Lower leg skin (tissue), 4 donors: ENCODE data around the gene LECT2. TPM values are rescaled to one million over a fixed set of nuclear protein-coding genes. Genes with fewer than 3 reads are reported as not detected.

Source experiments
- DNase-seq, 2 donors: peaks; one replicate each; pipeline ENCODE4 v3.0.0-alpha.2; 2019; ENCODE audit warnings: low spot score in 2 of 2
- H3K4me3 ChIP-seq: fragments of 200-600 bp; sonication (generic); 2 replicates; pipeline ENCODE4 v1.5.1; 2017; ENCODE audit warnings: mild to moderate bottlenecking, low read depth; ENCODE audit not compliant: poor library complexity, severe bottlenecking
- POLR2A ChIP-seq, 2 donors: fragments of 450-650 bp; IDR thresholded peaks; one replicate each; pipeline ENCODE4 v1.6.1; 2016 to 2017; ENCODE audit warnings: antibody characterized with exemption in 2 of 2, mild to moderate bottlenecking in 1 of 2, moderate library complexity in 1 of 2
- WGBS, 2 donors: methylation state at CpG; one replicate each; pipeline ENCODE4 v1.1.5; 2018; 5-methylcytosine and 5-hydroxymethylcytosine counted together
- intact Hi-C: fragments of 100-400 bp; cut with DNase I; formaldehyde crosslinking; loops from one replicate; pipeline ENCODE4 v1.15.0; 2023; ENCODE audit warnings: low total_unique reads
- total RNA-seq, 4 donors: library from RNA; depleted of rRNA; stranded (reverse); fragments of >200 nt; gene quantifications; one replicate each; pipeline ENCODE4 v1.1.0, GENCODE V29; 2016
- TF ChIP-seq, protein P1 (sequence below), 3 donors: fragments of 450-650 bp; IDR thresholded peaks; one replicate each; pipeline ENCODE4 v1.5.1; 2016; ENCODE audit warnings: antibody characterized with exemption in 3 of 3, mild to moderate bottlenecking in 3 of 3, moderate library complexity in 2 of 3

LECT2 gene
- total RNA-seq, 4 donors from 2014 or later = not detected

DNA sequence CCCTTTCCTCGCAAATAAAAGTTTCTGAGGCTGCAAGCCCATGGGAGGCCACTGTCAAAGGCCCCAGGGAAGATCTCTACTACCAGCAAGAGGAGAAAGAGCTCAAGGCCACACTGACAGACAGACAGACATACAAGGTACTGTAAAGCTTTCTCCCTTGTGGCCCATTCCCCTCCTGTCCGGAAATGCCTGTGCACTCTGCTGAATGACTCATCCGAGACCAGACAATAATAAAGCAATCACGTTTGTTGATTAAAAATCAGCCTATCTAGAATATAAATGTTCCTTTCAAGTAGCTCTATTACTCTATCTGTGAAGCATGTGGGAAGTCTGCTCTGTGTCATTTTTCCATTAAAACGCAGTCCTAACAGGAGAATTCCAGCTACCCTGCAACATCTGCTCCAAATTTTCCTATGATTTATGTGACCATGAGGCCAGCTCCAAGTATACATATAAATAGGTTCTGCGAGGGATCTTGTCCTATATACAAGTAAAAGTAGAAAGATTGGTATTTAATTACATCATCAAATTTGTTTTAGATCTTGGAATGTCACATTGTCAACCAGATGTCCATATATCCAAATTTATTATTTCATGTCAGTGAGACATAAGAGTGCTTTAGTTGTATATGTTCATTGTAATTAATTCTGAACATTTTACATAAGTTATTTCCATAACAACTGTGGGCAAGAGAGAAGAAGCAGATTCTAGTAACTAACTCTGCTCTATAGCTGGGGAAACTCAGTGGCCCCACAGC lies 39.3 kb upstream of the LECT2 start:
- 47 to 50% methylated on average over 6 of the region's 6 CpGs for WGBS, 2 donors
- DNase-seq = no peak
- no peak for TF ChIP-seq POLR2A (IDR thresholded peaks at IDR 0.05)
- TF ChIP-seq, protein P1, sequence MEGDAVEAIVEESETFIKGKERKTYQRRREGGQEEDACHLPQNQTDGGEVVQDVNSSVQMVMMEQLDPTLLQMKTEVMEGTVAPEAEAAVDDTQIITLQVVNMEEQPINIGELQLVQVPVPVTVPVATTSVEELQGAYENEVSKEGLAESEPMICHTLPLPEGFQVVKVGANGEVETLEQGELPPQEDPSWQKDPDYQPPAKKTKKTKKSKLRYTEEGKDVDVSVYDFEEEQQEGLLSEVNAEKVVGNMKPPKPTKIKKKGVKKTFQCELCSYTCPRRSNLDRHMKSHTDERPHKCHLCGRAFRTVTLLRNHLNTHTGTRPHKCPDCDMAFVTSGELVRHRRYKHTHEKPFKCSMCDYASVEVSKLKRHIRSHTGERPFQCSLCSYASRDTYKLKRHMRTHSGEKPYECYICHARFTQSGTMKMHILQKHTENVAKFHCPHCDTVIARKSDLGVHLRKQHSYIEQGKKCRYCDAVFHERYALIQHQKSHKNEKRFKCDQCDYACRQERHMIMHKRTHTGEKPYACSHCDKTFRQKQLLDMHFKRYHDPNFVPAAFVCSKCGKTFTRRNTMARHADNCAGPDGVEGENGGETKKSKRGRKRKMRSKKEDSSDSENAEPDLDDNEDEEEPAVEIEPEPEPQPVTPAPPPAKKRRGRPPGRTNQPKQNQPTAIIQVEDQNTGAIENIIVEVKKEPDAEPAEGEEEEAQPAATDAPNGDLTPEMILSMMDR (IDR thresholded peaks at IDR 0.05) = no peak

DNA sequence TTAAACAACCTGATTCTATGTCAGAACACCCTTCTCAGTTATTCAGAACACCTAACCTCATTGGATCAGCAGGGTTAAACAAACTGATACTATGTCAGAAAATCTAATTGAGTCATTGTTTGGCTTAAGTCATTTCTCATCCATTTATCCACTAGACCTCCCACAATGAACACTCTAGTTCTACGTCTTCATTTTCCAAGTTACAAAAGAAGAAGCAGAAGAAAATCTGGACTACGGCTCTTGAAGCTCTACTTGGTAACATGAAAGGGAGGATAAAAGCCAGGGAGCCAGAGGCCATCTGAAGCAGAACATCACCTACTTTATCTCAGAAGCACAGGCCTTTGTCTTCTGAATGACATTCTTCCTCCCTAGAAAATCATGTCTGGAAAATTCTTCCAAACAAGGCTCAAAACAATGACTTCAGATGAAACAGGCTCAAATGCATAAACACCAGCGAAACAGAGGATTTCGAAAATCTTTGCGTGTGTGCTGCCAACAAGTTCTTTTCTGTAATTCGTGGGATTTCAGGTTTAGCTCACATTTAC lies 38.6 kb upstream of the LECT2 start:
- DNase-seq = no peak

More for the DNA sequence above, 39.3 kb upstream of the LECT2 start:
- no peak overlapping the region for H3K4me3 ChIP-seq
- intact Hi-C loops = no loop called here

DNA sequence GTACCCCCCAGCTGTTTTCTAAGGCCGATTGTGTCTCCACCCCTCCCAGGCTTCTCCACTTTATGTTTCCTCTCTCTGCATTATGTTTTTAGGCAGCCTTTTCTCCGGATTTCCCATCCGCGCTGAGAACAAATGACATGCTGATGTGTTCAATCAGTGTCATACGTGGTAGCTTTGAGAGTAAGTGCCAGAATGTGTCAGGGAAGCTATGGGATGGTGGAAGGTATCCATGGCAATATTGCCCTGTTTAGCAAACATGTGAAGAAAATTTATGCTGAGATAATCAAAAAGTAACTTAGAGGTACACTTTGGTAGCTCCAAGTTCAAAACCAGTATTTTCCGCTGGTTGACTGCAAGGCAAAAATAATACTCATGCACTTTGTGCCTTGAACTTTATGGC lies 36.6 kb upstream of the LECT2 start:
- intact Hi-C loops = no loop called here
- DNase-seq = no peak
- 59 to 62% methylated on average over 6 of the region's 6 CpGs for WGBS, 2 donors
- no peak overlapping the region for H3K4me3 ChIP-seq
- TF ChIP-seq, protein P1 (IDR thresholded peaks at IDR 0.05) = no peak
- no peak for TF ChIP-seq POLR2A (IDR thresholded peaks at IDR 0.05)

More for the DNA sequence above, 38.6 kb upstream of the LECT2 start:
- 67 to 70% methylated on average over 6 of the region's 6 CpGs for WGBS, 2 donors
- TF ChIP-seq POLR2A (IDR thresholded peaks at IDR 0.05) = no peak
- TF ChIP-seq, protein P1 (IDR thresholded peaks at IDR 0.05) = no peak
- intact Hi-C loops = no loop called here
- no peak overlapping the region for H3K4me3 ChIP-seq

DNA sequence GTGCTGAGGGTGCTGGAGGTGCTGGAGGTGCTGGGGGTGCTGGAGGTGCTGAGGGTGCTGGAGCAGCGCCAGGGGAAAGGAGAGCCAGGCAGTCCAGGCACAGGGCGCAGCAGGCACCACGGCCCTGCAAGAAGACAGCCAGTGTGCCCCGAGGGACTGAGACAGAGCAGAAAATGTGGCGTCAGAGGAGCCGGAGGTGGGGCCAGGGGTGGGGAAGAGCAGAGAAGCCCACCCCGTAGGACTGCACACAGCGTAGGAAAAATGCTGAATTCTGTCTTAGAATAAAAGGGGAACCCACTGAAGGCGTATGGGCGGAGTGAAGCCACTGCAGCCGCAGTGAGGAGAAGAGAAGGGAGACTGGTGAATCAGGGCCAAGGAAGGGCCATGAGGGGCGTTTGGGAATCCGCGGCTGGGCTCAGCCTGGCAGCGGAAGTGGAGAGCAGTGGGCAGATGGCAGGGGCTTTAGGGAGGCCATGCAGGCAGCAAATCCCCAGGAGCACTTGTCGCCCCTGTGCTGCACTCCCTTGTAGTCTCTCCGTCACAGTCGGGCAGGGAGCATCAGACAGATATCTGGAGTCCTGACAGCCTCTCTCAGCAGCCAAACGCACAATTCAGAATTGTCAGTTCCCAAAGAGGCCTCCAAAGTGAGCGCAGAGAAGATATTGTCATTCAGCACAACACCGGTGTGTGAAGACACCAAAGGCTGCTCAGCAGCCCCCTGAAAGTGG lies 35.9 kb upstream of the LECT2 start:
- no peak overlapping the region for H3K4me3 ChIP-seq
- TF ChIP-seq, protein P1 (IDR thresholded peaks at IDR 0.05) = no peak
- no peak for TF ChIP-seq POLR2A (IDR thresholded peaks at IDR 0.05)
- DNase-seq = no peak
- intact Hi-C loops = no loop called here
- WGBS, 2 donors = 63 to 67% methylated on average over 21 of the region's 21 CpGs

DNA sequence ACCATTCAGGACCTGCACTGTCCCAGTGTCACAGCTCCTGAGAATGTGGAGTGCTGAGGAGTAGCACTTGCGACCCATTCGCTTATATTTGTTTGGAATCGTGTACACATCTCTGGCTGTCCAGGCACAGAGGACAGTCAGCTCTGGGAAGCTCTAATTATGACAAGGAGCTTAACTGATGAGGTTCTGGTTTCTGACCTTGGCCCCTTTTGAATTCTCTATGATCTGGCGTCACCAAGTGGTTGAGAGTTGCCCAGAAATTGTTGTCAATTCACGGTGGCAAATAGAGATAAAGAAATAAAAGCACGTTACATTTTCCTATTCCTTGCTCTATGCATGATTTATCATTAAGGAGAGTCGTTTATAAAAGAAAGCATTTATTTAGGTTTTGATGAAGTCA lies 34.9 kb upstream of the LECT2 start:
- no peak overlapping the region for H3K4me3 ChIP-seq
- intact Hi-C loops = no loop called here
- TF ChIP-seq POLR2A (IDR thresholded peaks at IDR 0.05) = no peak
- WGBS, 2 donors = 89 to 95% methylated on average over 7 of the region's 7 CpGs
- DNase-seq = no peak

DNA sequence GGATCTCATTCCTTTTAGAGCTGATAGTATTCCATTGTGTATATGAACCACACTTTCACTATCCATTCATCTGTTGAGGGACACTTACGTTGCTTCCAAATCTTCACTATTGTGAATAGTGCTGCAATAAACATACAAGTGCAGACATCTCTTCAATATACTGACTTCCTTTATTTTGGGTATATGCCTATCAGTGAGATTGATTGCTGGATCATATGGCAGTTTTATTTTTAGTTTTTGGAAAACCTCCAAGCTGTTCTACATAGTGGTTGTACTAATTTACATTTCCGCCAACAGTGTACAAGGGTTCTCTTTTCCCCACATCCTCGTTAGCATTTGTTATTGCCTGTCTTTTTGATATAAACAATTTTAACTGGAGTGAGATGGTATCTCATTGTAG lies 33.8 kb upstream of the LECT2 start:
- DNase-seq = no peak
- TF ChIP-seq, protein P1 (IDR thresholded peaks at IDR 0.05) = no peak
- no peak for TF ChIP-seq POLR2A (IDR thresholded peaks at IDR 0.05)
- intact Hi-C loops = no loop called here
- no peak overlapping the region for H3K4me3 ChIP-seq
- WGBS, 2 donors = 74 to 76% methylated on average over 3 of the region's 3 CpGs
